ENCODE measurements around the gene FARP2.

Gene FARP2

DNA sequence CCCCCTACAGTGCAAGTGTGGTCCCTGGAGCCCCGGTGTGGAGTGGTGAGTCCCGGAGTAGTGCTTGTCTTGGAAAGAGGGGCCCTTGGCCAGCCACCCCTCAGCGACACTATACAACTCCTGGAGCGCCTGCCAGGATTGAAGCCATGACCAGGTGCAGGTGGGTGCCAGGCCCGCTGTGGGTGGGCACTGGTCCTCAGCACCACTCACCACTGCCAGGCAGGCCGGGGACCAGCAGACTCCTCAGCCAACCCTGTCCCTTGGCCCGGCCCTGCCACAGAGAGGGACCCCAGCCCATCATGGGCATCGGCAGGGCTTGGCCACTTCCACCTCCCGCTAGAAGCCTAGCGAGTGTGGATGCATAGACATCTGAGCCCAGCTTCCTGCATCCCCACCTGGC is 110.1 kb downstream of the FARP2 start:
- Histone ChIP-seq H3K36me3 (ENCODE audit: insufficient read depth, low read length) (no peaks in the 10 kb centered on the region), H3K4me1 (ENCODE audit: control insufficient read depth, insufficient read depth, low read length) (no peaks in the 10 kb centered on the region), H3K27me3 (ENCODE audit: control insufficient read depth, insufficient read depth, low read length) (no peaks in the 10 kb centered on the region), H3K4me2 (ENCODE audit: low read length) (no peak overlapping the region), H3K4me3 (ENCODE audit: low read length) (no peak overlapping the region), H3K9me3 (replicated peaks; ENCODE audit: low read length) (no peaks in the 10 kb centered on the region), H3K9ac (ENCODE audit: low read depth, low read length) (no peak overlapping the region)

DNA sequence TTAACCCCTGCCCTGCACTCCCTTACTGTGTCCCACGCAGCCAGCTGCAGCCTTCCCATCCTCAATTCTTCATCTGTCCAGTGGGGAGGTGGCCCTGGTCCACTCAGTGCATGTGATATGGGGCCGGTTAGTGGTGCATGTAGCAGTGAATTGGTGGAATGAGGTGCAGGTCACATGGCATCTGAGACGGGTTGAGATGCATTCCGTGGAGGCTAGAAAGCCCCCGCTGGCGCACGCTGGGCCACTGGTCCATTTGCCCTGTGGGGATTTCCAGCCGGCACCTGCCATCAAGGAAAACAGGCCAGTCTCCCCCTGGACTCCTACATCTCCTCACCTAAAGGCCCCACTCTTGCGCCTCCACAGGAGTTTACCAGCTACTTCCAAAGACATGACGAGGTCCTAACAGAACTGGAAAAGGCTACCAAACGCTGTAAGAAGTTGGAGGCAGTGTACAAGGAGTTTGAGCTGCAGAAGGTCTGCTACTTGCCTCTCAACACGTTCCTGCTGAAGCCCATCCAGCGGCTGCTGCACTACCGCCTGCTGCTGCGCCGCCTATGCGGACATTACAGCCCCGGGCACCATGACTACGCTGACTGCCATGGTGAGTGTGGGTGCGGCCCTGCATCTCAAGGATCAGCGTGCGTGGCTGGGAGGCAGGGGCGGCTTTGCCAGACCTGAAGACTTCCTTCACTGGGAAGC is 111.8 kb downstream of the FARP2 start:
- Histone ChIP-seq H3K4me1 (ENCODE audit: control insufficient read depth, insufficient read depth, low read length) (no peaks in the 10 kb centered on the region), H3K9me3 (replicated peaks; ENCODE audit: low read length) (no peaks in the 10 kb centered on the region), H3K4me2 (ENCODE audit: low read length) (no peak overlapping the region), H3K9ac (ENCODE audit: low read depth, low read length) (no peak overlapping the region), H3K4me3 (ENCODE audit: low read length) (no peak overlapping the region), H3K27me3 (ENCODE audit: control insufficient read depth, insufficient read depth, low read length) (no peaks in the 10 kb centered on the region), H3K36me3 (ENCODE audit: insufficient read depth, low read length) (no peaks in the 10 kb centered on the region)

DNA sequence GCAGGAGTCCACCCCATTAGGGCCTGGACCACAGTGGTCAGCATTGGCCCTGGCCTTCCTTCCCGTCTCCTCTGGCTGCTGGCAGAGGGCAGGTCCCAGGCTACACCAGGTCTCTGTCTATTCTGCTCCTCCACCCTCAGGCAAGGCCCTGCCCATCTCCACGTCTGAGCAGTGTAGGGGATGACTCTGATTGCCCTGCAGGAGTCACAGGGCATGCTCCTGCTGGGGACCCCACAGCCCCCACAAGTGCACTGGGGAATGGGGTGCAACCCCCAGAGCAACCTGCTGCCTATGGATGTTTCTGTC is 112.3 kb downstream of the FARP2 start:
- Histone ChIP-seq H3K27me3 (ENCODE audit: control insufficient read depth, insufficient read depth, low read length) (no peaks in the 10 kb centered on the region), H3K36me3 (ENCODE audit: insufficient read depth, low read length) (no peaks in the 10 kb centered on the region), H3K9ac (ENCODE audit: low read depth, low read length) (no peak overlapping the region), H3K4me3 (ENCODE audit: low read length) (no peak overlapping the region), H3K4me1 (ENCODE audit: control insufficient read depth, insufficient read depth, low read length) (no peaks in the 10 kb centered on the region), H3K4me2 (ENCODE audit: low read length) (no peak overlapping the region), H3K9me3 (replicated peaks; ENCODE audit: low read length) (no peaks in the 10 kb centered on the region)

DNA sequence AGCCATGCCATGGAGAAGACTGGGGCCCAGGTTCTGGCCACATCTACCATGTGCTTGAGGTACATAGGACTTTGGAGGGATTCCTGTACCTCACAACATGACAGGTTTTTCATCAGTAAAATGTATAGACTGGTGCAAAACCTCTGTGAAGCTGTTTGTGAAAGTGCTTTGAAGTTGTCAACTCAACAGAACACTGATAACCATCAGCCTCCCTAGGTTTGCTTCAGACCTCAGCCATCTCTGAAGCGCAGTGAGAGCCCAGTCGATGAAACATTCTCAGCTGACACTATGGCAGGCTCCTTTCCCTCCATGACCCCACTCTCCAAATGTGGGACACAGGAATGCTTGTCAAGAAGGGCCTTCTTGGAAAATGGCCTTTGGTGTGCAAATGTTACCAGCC is 113.7 kb downstream of the FARP2 start:
- Histone ChIP-seq H3K36me3 (ENCODE audit: insufficient read depth, low read length) (no peaks in the 10 kb centered on the region), H3K4me1 (ENCODE audit: control insufficient read depth, insufficient read depth, low read length) (no peaks in the 10 kb centered on the region), H3K4me2 (ENCODE audit: low read length) (no peak overlapping the region), H3K9me3 (replicated peaks; ENCODE audit: low read length) (no peaks in the 10 kb centered on the region), H3K27me3 (ENCODE audit: control insufficient read depth, insufficient read depth, low read length) (no peaks in the 10 kb centered on the region), H3K9ac (ENCODE audit: low read depth, low read length) (no peak overlapping the region), H3K4me3 (ENCODE audit: low read length) (no peak overlapping the region)

DNA sequence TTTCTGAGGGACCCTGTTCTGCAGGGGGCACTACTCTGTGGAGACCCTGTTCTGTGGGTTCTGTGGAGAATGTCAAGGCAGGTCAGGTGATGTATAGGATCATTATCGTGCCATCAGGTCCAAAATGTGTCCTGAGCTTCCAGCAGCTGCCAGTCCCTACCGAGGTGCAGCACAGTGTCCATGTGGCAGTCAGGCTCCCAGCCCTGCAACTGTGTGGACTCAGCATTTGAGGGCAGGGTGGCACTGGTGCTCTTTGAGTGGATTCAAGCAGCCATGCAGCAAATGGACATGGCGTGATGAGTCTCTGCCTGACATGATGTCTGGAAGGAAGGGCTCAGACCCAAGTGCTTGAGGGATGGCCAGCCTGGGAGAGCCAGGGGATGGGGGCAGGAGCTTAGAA is 117.3 kb downstream of the FARP2 start:
- no peak overlapping the region for H3K4me2 ChIP-seq (ENCODE audit: low read length)
- H3K4me3 ChIP-seq (ENCODE audit: low read length), result no peak overlapping the region
- no peaks in the 10 kb centered on the region for H3K27me3 ChIP-seq (ENCODE audit: control insufficient read depth, insufficient read depth, low read length)
- peaks cover 1% of the 10 kb centered on the region for H3K36me3 ChIP-seq (ENCODE audit: insufficient read depth, low read length)
- no peaks in the 10 kb centered on the region for H3K4me1 ChIP-seq (ENCODE audit: control insufficient read depth, insufficient read depth, low read length)
- no peaks in the 10 kb centered on the region for H3K9me3 ChIP-seq (replicated peaks; ENCODE audit: low read length)
- H3K9ac ChIP-seq (ENCODE audit: low read depth, low read length), result no peak overlapping the region

DNA sequence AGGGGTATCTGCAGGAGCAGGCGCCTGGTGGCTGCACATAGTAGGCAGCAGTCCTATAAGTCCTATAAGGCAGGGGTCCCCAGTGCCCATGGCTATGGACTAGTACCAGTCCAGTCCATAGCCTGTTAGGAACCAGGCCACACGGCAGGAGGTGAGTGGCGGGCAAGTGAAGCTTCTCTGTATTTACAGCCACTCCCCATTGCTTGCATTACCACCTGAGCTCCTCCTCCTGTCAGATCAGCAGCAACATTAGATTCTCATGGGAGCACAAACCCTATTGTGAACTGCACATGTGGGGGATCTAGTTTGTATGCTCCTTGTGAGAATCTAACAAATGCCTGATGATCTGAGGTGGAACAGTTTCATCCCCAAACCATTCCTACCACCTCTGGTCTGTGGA is 119.2 kb downstream of the FARP2 start:
- Histone ChIP-seq H3K4me1 (ENCODE audit: control insufficient read depth, insufficient read depth, low read length) (no peaks in the 10 kb centered on the region), H3K9ac (ENCODE audit: low read depth, low read length) (no peak overlapping the region), H3K4me2 (ENCODE audit: low read length) (no peak overlapping the region), H3K27me3 (ENCODE audit: control insufficient read depth, insufficient read depth, low read length) (no peaks in the 10 kb centered on the region), H3K9me3 (replicated peaks; ENCODE audit: low read length) (no peaks in the 10 kb centered on the region), H3K4me3 (ENCODE audit: low read length) (no peak overlapping the region), H3K36me3 (ENCODE audit: insufficient read depth, low read length) (peaks cover 6% of the 10 kb centered on the region)

DNA sequence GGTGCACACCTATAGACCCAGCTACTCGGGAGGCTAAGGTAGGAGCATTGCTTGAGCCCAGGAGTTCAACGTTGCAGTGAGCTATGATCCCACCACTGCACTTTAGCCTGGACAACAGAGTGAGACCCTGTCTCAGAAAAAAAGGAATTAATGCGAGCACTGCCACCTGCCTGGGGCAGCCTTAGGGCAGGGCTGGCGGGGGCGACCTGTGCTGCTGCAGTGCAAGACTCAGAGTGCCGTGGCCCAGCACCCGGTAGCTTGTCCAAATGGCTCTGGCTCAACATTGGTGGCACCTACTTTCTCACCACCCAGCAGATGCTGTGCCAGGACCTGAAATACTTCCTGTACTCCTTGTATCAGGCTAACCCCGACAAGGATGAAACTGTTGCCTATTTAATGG is 122.1 kb downstream of the FARP2 start:
- no peaks in the 10 kb centered on the region for H3K27me3 ChIP-seq (ENCODE audit: control insufficient read depth, insufficient read depth, low read length)
- H3K4me2 ChIP-seq (ENCODE audit: low read length), result no peak overlapping the region
- no peaks in the 10 kb centered on the region for H3K9me3 ChIP-seq (replicated peaks; ENCODE audit: low read length)
- peaks cover 6% of the 10 kb centered on the region for H3K36me3 ChIP-seq (ENCODE audit: insufficient read depth, low read length)
- no peak overlapping the region for H3K4me3 ChIP-seq (ENCODE audit: low read length)
- no peaks in the 10 kb centered on the region for H3K4me1 ChIP-seq (ENCODE audit: control insufficient read depth, insufficient read depth, low read length)
- no peak overlapping the region for H3K9ac ChIP-seq (ENCODE audit: low read depth, low read length)

DNA sequence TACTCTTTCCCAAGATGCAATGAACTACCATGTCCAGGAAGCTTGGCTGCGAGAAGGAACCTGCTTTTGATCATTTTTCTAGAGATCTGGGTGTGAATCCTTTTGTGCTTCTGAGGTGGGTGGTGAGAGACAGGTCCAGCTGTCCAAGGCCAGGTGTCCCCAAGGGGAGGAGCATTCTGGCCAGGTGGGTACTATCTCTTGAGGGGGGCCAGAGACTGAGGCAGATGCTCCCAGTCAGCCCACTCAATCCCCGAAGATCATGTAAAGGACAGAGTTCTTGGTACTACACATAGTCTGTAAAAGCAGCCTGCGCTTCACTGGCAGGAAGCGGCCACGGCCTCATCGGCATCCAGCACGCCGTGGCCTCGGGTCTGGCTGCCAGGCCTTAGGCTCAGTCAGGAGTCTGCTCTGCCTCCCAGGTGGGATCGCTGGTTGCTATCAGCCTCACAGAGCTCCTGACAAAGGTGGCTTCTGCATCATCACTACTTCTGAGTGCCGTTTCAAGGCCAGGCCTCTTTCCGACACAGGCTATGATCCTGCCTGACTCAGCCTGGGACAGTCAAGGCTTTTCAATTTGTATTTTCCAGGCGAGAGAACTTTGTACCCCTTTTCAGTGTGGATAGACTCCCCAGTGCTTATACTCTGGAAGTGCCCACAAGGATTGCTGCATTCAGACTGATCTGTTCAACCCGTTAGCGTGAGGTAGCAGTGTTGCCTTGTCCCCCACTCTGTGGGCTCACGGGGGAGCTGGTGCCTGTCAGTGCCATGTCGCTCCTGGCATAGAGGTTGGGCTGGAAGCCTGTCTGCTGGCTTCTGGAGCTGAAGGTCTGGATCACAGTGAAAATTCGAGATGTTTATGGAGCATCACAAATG is 123.2 kb downstream of the FARP2 start:
- no peak overlapping the region for H3K9ac ChIP-seq (ENCODE audit: low read depth, low read length)

DNA sequence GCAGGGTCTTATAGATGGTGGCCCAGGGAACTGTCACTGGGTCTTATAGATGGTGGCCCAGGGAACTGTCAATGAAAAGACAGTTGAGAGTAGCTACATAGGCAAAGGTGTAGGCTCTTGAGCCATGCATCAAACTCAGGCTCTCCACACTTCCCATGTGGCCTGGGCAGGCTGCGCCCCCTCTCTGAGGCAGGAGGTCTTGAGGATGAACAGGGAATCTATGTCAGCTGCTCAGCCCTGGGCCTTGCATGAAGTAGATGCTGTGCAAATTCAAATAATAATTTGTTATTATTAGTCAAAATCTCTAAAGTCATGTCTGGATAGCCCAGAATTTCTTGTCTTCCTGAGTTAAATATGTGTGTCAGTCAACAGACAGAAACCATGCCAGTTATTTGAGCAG is 125.6 kb downstream of the FARP2 start:
- peaks cover 6% of the 10 kb centered on the region for H3K36me3 ChIP-seq (ENCODE audit: insufficient read depth, low read length)

More for the DNA sequence above, 123.2 kb downstream of the FARP2 start:
- H3K36me3 ChIP-seq (ENCODE audit: insufficient read depth, low read length), result peaks cover 6% of the 10 kb centered on the region
- H3K4me3 ChIP-seq (ENCODE audit: low read length), result no peak overlapping the region
- H3K4me2 ChIP-seq (ENCODE audit: low read length), result no peak overlapping the region
- H3K9me3 ChIP-seq (replicated peaks; ENCODE audit: low read length), result no peaks in the 10 kb centered on the region
- no peaks in the 10 kb centered on the region for H3K27me3 ChIP-seq (ENCODE audit: control insufficient read depth, insufficient read depth, low read length)
- no peaks in the 10 kb centered on the region for H3K4me1 ChIP-seq (ENCODE audit: control insufficient read depth, insufficient read depth, low read length)

DNA sequence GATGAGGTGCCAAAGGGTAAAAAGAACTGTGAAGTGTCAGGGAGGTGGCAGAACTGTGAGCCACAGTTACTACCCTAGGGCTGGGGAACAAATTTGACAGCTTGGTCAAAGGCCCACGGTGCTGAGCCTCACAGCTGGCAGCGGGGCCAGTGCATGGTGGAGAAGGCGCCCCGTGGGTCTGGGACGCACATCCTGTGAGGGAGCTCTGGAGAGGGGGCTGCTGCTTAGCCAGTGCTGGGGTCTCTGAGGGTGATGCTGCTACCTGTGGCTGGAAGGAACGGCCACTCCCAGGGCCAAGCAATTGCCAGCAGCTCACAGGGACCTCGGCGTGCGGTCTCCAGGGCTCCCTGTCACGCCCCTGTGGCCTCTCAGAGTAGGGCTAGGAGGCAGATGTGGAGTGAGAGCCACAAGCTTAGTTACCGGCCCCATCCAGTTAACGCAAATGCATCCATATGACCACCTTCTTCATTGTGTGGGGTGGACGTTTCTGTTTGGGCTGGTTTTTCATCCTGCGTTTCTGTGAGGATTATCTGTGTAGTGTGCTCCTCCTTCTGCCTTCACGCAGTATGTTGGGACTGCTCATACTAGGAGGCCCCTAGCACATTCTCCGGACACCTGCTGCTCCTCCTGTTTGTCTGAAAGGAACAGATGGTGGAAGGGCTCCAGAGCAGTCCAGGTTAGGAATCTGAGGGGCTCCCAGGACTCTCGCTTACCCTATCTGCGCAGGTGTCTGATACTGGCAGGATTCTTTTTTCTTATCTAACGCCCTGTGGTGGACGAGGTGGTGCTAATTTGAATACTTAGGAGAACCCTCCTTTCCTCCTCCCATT is 126.3 kb downstream of the FARP2 start:
- Histone ChIP-seq H3K36me3 (ENCODE audit: insufficient read depth, low read length) (peaks cover 6% of the 10 kb centered on the region), H3K9ac (ENCODE audit: low read depth, low read length) (no peak overlapping the region), H3K4me3 (ENCODE audit: low read length) (no peak overlapping the region), H3K4me2 (ENCODE audit: low read length) (no peak overlapping the region), H3K27me3 (ENCODE audit: control insufficient read depth, insufficient read depth, low read length) (no peaks in the 10 kb centered on the region), H3K9me3 (replicated peaks; ENCODE audit: low read length) (no peaks in the 10 kb centered on the region), H3K4me1 (ENCODE audit: control insufficient read depth, insufficient read depth, low read length) (no peaks in the 10 kb centered on the region)

More for the DNA sequence above, 125.6 kb downstream of the FARP2 start:
- H3K9me3 ChIP-seq (replicated peaks; ENCODE audit: low read length), result no peaks in the 10 kb centered on the region
- no peak overlapping the region for H3K4me3 ChIP-seq (ENCODE audit: low read length)
- no peaks in the 10 kb centered on the region for H3K4me1 ChIP-seq (ENCODE audit: control insufficient read depth, insufficient read depth, low read length)
- H3K4me2 ChIP-seq (ENCODE audit: low read length), result no peak overlapping the region
- no peaks in the 10 kb centered on the region for H3K27me3 ChIP-seq (ENCODE audit: control insufficient read depth, insufficient read depth, low read length)
- H3K9ac ChIP-seq (ENCODE audit: low read depth, low read length), result no peak overlapping the region

DNA sequence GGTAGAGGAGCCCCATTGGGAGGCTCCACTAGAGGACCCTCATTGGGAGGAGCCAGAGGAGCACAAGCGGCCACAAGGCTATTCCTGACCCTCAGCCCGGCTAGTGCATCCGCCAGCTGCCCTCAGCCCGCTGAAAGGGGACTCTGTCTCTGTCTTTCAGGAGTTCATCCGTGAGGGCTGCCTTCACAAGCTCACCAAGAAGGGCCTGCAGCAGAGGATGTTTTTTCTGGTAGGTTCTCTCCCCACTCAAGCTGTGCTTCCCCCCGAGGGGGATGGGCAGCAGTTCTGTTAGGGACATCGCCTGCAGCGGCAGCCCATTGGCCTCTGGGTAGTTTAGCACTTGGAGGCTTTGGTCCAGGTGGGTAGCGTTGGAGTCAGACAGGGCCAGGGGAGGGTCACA is 127.2 kb downstream of the FARP2 start:
- no peak overlapping the region for H3K4me2 ChIP-seq (ENCODE audit: low read length)
- no peak overlapping the region for H3K9ac ChIP-seq (ENCODE audit: low read depth, low read length)
- no peaks in the 10 kb centered on the region for H3K4me1 ChIP-seq (ENCODE audit: control insufficient read depth, insufficient read depth, low read length)
- H3K36me3 ChIP-seq (ENCODE audit: insufficient read depth, low read length), result peaks cover 6% of the 10 kb centered on the region
- H3K9me3 ChIP-seq (replicated peaks; ENCODE audit: low read length), result no peaks in the 10 kb centered on the region
- no peak overlapping the region for H3K4me3 ChIP-seq (ENCODE audit: low read length)
- H3K27me3 ChIP-seq (ENCODE audit: control insufficient read depth, insufficient read depth, low read length), result no peaks in the 10 kb centered on the region

All from skeletal muscle satellite cell (primary cell).